HG03280 (cell line): Measurements from ENCODE around the gene KIF1A.

Source experiments
- ATAC-seq: cut with Tn5 transposase; IDR thresholded peaks from one replicate; pipeline ENCODE4 v1.9.1; 2021; ENCODE audit warnings: mild to moderate bottlenecking, moderate library complexity; ENCODE audit not compliant: unreplicated experiment

Gene KIF1A

DNA sequence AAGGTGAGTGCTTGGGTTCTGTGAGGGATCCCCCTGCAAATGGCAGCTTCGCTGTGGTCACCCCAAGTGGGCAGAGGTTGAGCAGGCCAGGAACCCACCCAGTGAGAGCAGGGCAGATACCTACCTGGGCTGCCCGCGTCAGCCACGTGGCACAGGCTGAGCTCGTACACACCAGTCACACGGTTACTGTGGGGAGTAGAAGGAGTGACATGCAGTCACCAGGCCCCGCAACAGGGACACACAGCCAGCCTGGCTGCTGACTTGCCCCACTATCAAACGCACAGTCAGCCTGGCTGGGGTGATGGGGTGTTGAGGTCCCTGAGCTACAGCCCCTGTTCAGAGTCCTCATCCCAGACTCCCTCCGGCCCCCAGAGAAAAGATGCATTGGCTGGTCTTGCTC, 96.2 kb downstream of the KIF1A start:
- no peak for ATAC-seq

GRCh38 chr2:240722796-240723735, 97.0 kb downstream of the KIF1A start:
- no peak for ATAC-seq

GRCh38 chr2:240722376-240722775, 97.6 kb downstream of the KIF1A start:
- no peak for ATAC-seq

- ATAC-seq = no peak
Measured at GRCh38 chr2:240721596-240722180, 98.3 kb downstream of the KIF1A start.

DNA sequence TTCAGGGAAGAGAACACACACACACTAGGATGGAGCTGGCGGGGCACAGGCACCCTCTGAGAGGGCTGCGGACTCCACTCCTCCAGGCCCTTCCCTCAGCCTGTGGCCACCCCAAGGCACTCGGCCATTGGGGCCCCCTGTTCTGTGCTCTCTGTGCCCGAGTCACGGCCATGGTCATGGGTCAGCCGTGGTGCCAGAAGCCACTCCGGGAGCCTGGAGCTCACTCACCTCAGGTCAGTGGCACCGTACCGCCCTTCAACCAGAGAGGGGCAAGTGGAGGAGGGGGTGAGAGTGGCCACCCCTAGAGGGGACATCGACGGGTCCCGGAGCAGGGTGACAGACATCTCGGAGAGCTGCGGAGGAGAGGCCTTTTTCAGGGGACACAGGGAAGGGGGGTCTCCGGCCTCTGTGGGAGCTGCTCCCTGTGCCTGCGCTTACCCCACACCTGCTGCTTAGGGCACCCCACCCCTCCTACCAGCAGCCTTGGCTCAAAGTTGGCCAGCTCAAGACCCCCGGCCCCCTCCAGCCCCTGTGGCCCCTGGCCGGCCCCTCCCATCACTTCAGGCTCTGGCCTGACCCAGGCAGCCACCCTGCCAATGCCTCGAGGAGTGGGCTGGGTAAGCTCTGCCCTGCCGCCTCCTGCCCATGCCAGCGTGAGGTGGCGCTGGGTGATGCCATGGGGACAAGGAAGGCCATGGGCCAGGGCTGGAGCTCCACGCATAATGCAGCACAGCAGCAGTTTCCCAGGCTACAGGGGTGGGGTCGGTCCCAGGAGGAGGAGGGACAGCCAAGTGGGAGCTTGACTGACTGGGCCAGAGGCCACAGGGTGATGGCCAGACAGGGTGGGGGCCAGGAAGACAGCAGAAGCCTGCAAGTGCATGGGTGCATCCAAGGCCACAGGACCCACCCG, 99.1 kb downstream of the KIF1A start:
- no peak for ATAC-seq

DNA sequence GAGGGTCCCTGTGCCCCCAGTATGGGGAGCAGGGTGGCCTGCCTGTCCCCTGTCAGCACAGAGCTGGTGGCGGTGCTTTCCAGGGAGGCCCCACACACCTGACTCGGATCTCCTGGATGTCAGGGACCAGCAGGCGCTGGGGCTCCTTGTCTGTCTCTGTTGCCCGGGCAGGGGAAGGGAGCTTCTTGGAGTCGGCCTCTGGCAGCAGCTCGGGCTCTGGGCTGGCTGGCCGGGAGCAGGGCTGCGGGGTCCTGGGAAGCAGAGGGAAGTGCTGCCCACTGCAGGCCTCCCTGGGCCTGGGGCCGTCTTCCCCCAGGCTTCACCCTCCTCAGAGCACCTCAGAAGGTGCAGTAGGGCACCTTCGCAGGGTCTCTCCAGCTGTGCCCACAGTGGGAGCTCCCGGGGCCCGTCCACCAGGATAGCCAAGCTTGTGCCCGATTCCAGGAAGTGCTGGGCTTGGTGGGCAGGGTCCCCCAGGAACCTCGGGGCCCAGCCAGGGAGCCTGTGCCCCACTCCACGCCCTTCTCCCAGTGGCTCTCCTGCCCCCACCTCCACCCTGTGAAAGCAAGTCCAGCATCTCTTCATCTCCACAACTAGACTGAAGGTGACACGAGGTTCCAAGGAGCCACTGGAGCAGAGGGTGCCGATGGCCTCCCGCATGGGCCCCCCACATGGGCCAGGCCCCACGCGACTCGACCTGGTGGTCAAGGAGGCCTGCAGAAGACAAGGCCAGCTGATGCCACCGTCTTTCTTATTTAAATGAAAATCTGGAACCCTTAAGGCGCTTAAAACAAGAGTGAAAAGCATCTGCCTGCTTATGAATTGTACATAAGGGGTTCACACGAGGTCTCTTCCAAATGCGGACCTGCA, 100.1 kb downstream of the KIF1A start:
- ATAC-seq = no peak

DNA sequence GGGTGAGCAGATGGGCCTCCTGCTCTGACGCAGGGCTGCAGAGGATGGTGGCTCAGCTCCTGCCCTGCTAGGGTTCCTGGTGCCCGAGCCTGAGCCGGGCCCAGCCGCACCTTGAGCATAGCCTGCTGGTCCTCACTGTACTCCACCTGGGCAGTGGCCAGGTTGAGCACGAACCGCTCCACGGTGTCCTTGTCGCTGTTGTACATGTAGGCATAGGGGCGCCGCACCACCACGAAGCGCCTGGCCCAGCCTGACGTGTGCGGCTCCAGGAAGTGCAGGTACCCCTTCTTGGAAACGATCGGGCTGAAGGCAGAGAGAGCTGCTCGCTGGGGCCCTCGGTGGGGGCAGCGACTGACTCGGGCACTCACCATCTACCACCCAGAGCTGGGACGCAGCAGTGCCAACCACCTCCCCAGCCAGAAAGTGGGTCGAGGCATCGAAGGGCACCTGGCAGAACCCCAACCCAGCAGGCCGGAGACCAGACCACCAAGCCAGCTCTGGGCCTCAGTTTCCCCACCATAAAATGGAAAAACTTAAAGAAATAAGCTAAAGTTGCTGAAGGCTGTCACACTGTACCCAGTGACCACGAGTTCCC, 101.0 kb downstream of the KIF1A start:
- ATAC-seq = no peak

DNA sequence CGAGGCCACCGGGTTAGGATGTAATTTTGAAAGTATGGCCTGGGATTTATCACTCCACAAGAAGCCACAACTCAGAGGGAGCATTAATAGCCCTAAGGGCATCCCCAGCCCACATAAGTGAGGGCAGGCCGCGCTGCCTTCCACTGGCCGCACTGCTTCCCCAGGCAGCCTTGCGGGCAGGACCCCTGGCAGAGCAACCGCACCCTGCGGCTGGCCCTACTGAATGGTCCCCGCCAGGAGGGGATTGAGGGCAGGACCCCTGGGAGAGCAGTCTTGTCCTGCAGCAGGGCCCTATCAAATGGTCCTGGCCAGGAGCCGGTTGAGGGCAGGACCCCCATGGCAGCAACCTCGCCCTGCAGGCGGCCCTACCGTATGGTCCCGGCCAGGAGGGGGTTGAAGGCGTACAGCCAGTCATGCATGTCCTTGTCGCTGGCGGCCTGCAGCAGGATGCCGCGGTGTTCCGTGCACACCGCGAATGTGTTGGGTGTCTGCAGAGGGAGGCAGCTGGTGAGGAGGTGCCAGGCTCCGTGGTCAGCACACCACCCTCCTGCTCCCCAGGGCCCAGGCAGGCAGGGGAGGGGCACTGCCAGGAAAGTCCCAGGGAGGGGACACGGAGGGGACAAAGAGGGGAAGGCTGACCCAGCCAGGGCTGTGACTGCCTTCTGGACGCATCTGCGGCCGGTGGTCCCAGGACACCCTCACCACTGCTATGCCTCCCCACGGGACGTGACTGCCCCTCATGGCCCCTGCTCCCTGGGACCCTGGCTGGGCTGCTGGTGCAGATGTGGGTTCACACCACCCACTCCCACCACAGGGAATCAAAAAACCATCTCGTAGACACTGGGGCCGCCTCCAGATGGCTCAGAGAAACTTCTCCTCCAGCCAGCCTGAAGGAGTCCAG, 102.1 kb downstream of the KIF1A start:
- ATAC-seq = no peak

GRCh38 chr2:240717181-240717641, 102.8 kb downstream of the KIF1A start:
- ATAC-seq = no peak

DNA sequence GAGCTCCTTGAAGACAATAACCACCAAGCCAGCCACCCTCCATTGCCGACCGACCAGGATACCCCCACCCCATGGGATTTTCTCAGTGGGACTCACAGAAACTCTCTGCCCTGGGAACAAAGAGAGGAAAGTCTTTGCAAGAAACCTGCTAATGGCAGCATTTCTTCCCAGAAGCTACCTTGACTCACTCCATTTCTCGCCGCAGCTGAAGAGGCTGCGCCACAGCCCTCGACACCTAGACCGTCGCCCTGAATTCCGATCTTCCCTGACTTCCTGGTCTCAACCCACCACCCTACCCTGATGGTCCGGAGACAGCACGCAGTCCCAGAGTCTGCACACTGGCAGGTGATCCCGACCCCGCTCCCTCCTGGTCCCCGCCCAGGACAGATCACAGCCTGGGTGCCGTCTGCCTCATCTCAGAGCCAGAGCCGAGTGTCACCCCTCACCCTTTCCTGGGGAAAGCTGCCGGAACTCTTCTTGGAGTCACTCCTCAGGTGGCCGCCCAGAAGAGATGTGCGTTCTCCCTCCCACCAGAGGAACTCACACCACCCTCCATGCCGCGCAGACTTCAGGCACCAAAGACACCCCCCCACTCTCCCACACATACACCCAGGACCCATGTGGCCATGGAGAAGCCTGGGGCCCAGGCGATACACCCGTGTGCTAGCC, 103.8 kb downstream of the KIF1A start:
- ATAC-seq = no peak

- no peak for ATAC-seq
Measured at GRCh38 chr2:240714747-240715725, 105.0 kb downstream of the KIF1A start.

GRCh38 chr2:240713928-240714746, 105.9 kb downstream of the KIF1A start:
- no peak for ATAC-seq

GRCh38 chr2:240713071-240713927, 106.7 kb downstream of the KIF1A start:
- no peak for ATAC-seq

DNA sequence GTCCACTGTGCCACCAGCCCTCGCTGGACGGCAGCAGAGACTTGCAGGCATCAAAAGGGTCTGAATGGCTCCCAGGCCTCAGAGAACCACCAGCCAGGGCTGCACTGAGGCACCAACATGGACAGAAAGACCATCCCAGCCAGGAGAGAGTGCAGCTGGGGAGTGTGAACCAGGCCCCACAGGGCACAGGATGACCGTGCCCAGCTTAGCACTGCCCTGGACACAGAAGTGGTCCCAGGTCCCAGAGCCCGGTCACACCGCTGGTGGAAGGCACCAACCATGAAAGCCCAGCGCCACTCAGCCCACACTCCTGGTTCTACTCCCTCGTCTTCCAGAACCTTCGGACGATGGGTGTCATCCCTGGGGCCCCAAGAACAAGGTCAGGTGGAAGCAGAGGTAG, 107.9 kb downstream of the KIF1A start:
- no peak for ATAC-seq

DNA sequence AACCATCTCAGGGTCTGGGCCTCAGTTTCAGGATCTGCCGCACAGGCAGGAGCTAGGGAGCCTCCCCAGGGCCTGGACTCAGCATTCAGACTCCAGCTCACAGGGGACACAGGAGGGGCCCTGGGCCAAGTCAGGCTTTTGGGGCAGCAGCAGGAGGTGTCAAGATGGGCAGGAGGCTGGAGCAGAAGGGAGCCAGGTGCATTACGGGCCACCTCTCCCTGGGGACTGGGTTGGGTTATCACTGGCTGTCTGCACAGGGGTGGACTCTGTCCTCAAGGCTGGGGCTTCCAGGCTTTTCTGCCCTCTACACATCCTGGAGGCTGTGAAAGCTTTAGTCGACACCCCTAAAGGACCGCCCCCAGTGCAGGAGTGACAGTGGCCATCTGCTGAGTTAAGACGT, 108.3 kb downstream of the KIF1A start:
- no peak for ATAC-seq
